ENCODE results near the gene TFAP2E. TPM values are rescaled to one million over a fixed set of nuclear protein-coding genes. Genes with fewer than 3 reads are reported as not detected.

The TFAP2E gene
- total and polyA plus RNA-seq, 10 donors, result 0.60 to 4.4 (median 2.0) TPM; not detected in 2

DNA sequence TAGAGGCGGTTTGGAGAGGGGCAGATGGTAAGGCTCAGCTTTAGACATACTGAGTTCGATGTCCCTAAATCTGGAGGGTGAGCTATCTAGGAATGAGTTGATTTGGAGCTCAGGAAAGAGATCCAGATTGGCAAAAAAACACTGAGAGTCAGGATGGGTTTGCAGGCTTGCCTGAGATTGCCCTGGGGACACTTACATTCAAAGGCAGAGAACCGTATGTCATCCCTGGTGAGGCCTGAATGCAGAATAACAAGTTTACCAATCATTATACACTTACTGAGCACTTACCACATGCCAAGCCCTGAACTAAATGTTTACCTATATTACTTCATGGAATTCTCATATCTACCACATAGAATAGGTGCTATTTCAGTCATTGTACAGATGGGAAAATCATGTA is 27.5 kb downstream of the TFAP2E start:
- Histone ChIP-seq H3K36me3 (peaks cover 0 to 88% (median 57%) of the 10 kb centered on the region in 6 donors), H3K27me3 (replicated peaks in 1 of 7) (no peaks in the 10 kb centered on the region), H3K9me3 (no peaks in the 10 kb centered on the region), H3K4me1 (no peaks in the 10 kb centered on the region), H3K27ac (no peak overlapping the region), H3K4me3 (no peak overlapping the region)
- 93 to 100% (median 95%) methylated on average over 3 of the region's 3 CpGs for WGBS, 5 donors
- TF ChIP-seq POLR2A (IDR thresholded peaks at IDR 0.05) (no peak), POLR2AphosphoS5 (IDR thresholded peaks at IDR 0.05) (no peak)
- TF ChIP-seq, protein P1, sequence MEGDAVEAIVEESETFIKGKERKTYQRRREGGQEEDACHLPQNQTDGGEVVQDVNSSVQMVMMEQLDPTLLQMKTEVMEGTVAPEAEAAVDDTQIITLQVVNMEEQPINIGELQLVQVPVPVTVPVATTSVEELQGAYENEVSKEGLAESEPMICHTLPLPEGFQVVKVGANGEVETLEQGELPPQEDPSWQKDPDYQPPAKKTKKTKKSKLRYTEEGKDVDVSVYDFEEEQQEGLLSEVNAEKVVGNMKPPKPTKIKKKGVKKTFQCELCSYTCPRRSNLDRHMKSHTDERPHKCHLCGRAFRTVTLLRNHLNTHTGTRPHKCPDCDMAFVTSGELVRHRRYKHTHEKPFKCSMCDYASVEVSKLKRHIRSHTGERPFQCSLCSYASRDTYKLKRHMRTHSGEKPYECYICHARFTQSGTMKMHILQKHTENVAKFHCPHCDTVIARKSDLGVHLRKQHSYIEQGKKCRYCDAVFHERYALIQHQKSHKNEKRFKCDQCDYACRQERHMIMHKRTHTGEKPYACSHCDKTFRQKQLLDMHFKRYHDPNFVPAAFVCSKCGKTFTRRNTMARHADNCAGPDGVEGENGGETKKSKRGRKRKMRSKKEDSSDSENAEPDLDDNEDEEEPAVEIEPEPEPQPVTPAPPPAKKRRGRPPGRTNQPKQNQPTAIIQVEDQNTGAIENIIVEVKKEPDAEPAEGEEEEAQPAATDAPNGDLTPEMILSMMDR (IDR thresholded peaks at IDR 0.05 in 8 of 11, conservative IDR thresholded peaks at IDR 0.05 in 3 of 11), result no peak
- DNase-seq, result no peak
- intact Hi-C loops (cut with DNase I; ENCODE audit: low total_unique reads), result no loop called here

DNA sequence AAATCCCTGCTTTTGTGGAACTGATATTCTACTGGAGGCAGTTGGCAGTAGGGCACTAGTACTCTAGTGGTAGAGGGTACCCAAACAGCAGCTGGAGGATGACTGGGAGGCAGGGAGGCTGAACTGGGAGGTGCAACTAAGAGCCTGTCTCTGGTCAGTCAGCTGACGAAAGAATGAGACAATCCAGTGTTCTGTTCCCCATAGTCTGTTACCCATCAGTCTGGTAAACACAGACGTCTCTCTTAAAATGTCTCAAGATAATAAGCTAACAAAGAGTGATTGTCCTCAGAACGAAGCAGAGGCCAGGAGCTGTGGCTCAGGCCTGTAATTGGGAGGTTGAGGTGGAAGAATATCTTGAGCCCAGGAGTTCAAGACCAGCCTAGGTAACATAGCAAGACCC is 30.4 kb downstream of the TFAP2E start:
- DNase-seq, result no peak
- WGBS, 5 donors, result 87 to 98% (median 90%) methylated on average over 3 of the region's 3 CpGs
- no peaks in the 10 kb centered on the region for H3K9me3 ChIP-seq
- TF ChIP-seq POLR2AphosphoS5 (IDR thresholded peaks at IDR 0.05) (no peak), POLR2A (IDR thresholded peaks at IDR 0.05) (no peak)
- TF ChIP-seq, protein P1 (IDR thresholded peaks at IDR 0.05 in 8 of 11, conservative IDR thresholded peaks at IDR 0.05 in 3 of 11), result no peak
- peaks cover 0 to 97% (median 74%) of the 10 kb centered on the region in 6 donors for H3K36me3 ChIP-seq
- no peaks in the 10 kb centered on the region for H3K4me1 ChIP-seq
- intact Hi-C loops (cut with DNase I; ENCODE audit: low total_unique reads), result no loop called here
- H3K27ac ChIP-seq, result no peak overlapping the region
- no peaks in the 10 kb centered on the region for H3K27me3 ChIP-seq (replicated peaks in 1 of 7)
- H3K4me3 ChIP-seq, result no peak overlapping the region

GRCh38 chr1:35603941-35604340 is 30.8 kb downstream of the TFAP2E start:
- no peak overlapping the region for H3K4me3 ChIP-seq
- H3K27me3 ChIP-seq (replicated peaks in 1 of 7), result no peaks in the 10 kb centered on the region
- WGBS, 5 donors, result 77 to 92% (median 88%) methylated on average over 4 of the region's 4 CpGs
- peaks cover 0 to 100% (median 79%) of the 10 kb centered on the region in 6 donors for H3K36me3 ChIP-seq
- DNase-seq, result no peak
- intact Hi-C loops (cut with DNase I; ENCODE audit: low total_unique reads), result no loop called here
- no peaks in the 10 kb centered on the region for H3K4me1 ChIP-seq
- H3K9me3 ChIP-seq, result no peaks in the 10 kb centered on the region
- TF ChIP-seq POLR2AphosphoS5 (IDR thresholded peaks at IDR 0.05) (no peak), POLR2A (IDR thresholded peaks at IDR 0.05) (no peak)
- TF ChIP-seq, protein P1 (IDR thresholded peaks at IDR 0.05 in 8 of 11, conservative IDR thresholded peaks at IDR 0.05 in 3 of 11), result no peak
- no peak overlapping the region for H3K27ac ChIP-seq

DNA sequence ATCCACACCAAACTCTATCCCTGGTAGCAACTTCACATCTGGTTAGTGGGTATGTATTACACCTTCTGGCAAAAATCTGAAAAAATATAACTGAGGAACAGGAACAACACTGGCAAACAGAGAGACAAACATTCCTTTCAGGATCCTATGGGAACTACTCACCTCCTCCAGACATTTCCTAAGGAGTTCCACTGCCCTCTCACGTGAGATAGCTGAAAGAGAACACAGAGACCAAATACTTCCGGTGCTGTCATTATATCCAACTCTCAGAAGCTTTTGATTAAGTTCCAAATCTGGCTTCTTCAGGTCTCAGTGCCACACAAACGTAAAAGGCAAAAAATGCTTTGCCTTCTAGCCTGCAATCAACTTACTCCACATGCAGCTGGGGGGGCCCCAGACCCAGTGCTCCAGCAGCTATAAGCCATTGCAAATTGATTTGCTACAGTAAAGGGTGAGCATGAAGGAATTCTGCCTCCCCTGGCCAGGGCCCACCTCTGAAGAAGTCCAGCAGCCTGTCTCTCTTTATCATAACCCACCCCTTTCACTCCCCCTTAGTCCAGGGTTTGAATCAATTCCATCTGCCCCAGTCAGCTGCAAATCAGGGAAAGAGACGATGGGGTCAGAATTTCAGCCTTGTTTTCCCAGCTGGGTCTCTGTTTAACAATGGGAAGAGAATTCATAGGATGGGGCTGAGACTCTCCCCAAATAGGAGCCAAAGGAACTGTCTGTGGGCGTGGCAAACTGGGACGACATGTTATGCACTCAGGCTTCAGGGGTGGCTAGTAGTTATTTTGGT is 32.2 kb downstream of the TFAP2E start:
- Histone ChIP-seq H3K4me3 (no peak overlapping the region), H3K4me1 (no peaks in the 10 kb centered on the region), H3K9me3 (no peaks in the 10 kb centered on the region), H3K27ac (no peak overlapping the region), H3K36me3 (peaks cover 0 to 100% (median 82%) of the 10 kb centered on the region in 6 donors), H3K27me3 (replicated peaks in 1 of 7) (no peaks in the 10 kb centered on the region)
- intact Hi-C loops (cut with DNase I; ENCODE audit: low total_unique reads), result no loop called here
- no peak for DNase-seq
- WGBS, 5 donors, result 84 to 94% (median 93%) methylated on average over 6 of the region's 6 CpGs
- TF ChIP-seq POLR2A (IDR thresholded peaks at IDR 0.05) (no peak), POLR2AphosphoS5 (IDR thresholded peaks at IDR 0.05) (no peak)
- TF ChIP-seq, protein P1 (IDR thresholded peaks at IDR 0.05 in 8 of 11, conservative IDR thresholded peaks at IDR 0.05 in 3 of 11), result no peak

Data from spleen (tissue), 11 donors.